Liver (tissue), 9 donors: ENCODE data around the gene CASZ1. TPM values are rescaled to one million over a fixed set of nuclear protein-coding genes. Genes with fewer than 3 reads are reported as not detected.

Experiments used
- DNase-seq: peaks from one replicate; pipeline ENCODE4 v3.0.0-alpha.2; 2017; ENCODE audit warnings: low spot score
- H3K27ac ChIP-seq, 2 donors: one replicate each; pipeline ENCODE4 v1.7.0; 2013; ENCODE audit warnings: inconsistent platforms in 2 of 2, low read length in 2 of 2, control low read depth in 1 of 2, low read depth in 1 of 2, mild to moderate bottlenecking in 1 of 2
- H3K27me3 ChIP-seq, 4 donors: one replicate each; pipeline versions ENCODE4 v1.6.1 to v1.7.0; 2013; ENCODE audit warnings: low read length in 3 of 4, inconsistent platforms in 1 of 4, mild to moderate bottlenecking in 1 of 4, moderate library complexity in 1 of 4; ENCODE audit not compliant: control insufficient read depth in 4 of 4, insufficient read depth in 4 of 4
- H3K36me3 ChIP-seq, 4 donors: one replicate each; pipeline versions ENCODE4 v1.6.1 to v1.7.0; 2013; ENCODE audit warnings: low read length in 3 of 4, mild to moderate bottlenecking in 3 of 4, low read depth in 1 of 4, moderate library complexity in 1 of 4; ENCODE audit not compliant: control insufficient read depth in 4 of 4, insufficient read depth in 3 of 4
- H3K4me1 ChIP-seq, 4 donors: one replicate each; pipeline versions ENCODE4 v1.6.1 to v1.7.0; 2013; ENCODE audit warnings: low read length in 3 of 4, mild to moderate bottlenecking in 3 of 4, moderate library complexity in 1 of 4; ENCODE audit not compliant: control insufficient read depth in 4 of 4, insufficient read depth in 4 of 4
- H3K4me3 ChIP-seq, 3 donors: one replicate each; pipeline versions ENCODE4 v1.6.1 to v1.7.0; 2013; ENCODE audit warnings: low read length in 3 of 3, control low read depth in 1 of 3, low read depth in 1 of 3, mild to moderate bottlenecking in 1 of 3
- H3K9ac ChIP-seq, 2 donors: one replicate each; pipeline ENCODE4 v1.7.0; 2013; ENCODE audit warnings: low read length in 2 of 2, mild to moderate bottlenecking in 2 of 2, moderate library complexity in 2 of 2, control low read depth in 1 of 2, low read depth in 1 of 2
- H3K9me3 ChIP-seq, 4 donors: one replicate each; pipeline versions ENCODE4 v1.6.1 to v1.7.0; 2013; ENCODE audit warnings: low read length in 3 of 4; ENCODE audit not compliant: control insufficient read depth in 4 of 4
- EGR1 ChIP-seq, 2 donors: IDR thresholded peaks; 2 replicates each; pipeline ENCODE4 v1.6.1; 2016 to 2018; ENCODE audit warnings: antibody characterized with exemption in 2 of 2, low read depth in 2 of 2
- FOXA1 ChIP-seq: IDR thresholded peaks from 2 replicates; pipeline ENCODE4 v1.6.1; 2016; ENCODE audit warnings: antibody characterized with exemption
- FOXA2 ChIP-seq: IDR thresholded peaks from 2 replicates; pipeline ENCODE4 v1.6.1; 2016; ENCODE audit warnings: antibody characterized with exemption
- GABPA ChIP-seq, 2 donors: IDR thresholded peaks in 1 of 2; conservative IDR thresholded peaks in 1 of 2; 2 replicates each; pipeline ENCODE4 v1.6.1; 2016; ENCODE audit warnings: antibody characterized with exemption in 2 of 2, mild to moderate bottlenecking in 1 of 2, moderate library complexity in 1 of 2
- HNF4A ChIP-seq, 2 donors: conservative IDR thresholded peaks; 2 replicates each; pipeline ENCODE4 v1.6.1; 2016; ENCODE audit warnings: antibody characterized with exemption in 2 of 2, mild to moderate bottlenecking in 2 of 2
- HNF4G ChIP-seq: IDR thresholded peaks from 2 replicates; pipeline ENCODE4 v1.6.1; 2016; ENCODE audit warnings: antibody characterized with exemption
- JUND ChIP-seq, 2 donors: IDR thresholded peaks; 2 replicates each; pipeline ENCODE4 v1.6.1; 2016; ENCODE audit warnings: antibody characterized with exemption in 2 of 2
- NR2F2 ChIP-seq: IDR thresholded peaks from 2 replicates; pipeline ENCODE4 v1.6.1; 2016; ENCODE audit warnings: antibody characterized with exemption
- RAD21 ChIP-seq, 2 donors: IDR thresholded peaks; 2 replicates each; pipeline ENCODE4 v1.6.1; 2016; ENCODE audit warnings: antibody characterized with exemption in 2 of 2, mild to moderate bottlenecking in 2 of 2
- RXRA ChIP-seq, 2 donors: IDR thresholded peaks; 2 replicates each; pipeline ENCODE4 v1.6.1; 2017 to 2018; ENCODE audit warnings: antibody characterized with exemption in 2 of 2, mild to moderate bottlenecking in 1 of 2
- SP1 ChIP-seq: IDR thresholded peaks from 2 replicates; pipeline ENCODE4 v1.6.1; 2018; ENCODE audit warnings: antibody characterized with exemption, mild to moderate bottlenecking
- TAF1 ChIP-seq: conservative IDR thresholded peaks from 2 replicates; pipeline ENCODE4 v1.6.1; 2016; ENCODE audit warnings: antibody characterized with exemption, mild to moderate bottlenecking
- YY1 ChIP-seq: IDR thresholded peaks from 2 replicates; pipeline ENCODE4 v1.6.1; 2016; ENCODE audit warnings: antibody characterized with exemption, mild to moderate bottlenecking
- WGBS: extraction: QIAGEN DNeasy Blood & Tissue Kit; methylation state at CpG from one replicate; pipeline ENCODE4 v1.1.7; 2013; 5-methylcytosine and 5-hydroxymethylcytosine counted together
- polyA plus RNA-seq, 2 donors: library from polyadenylated mRNA; stranded (reverse) in 1 of 2; unstranded in 1 of 2; fragments of 200-250 nt in 1 of 2; fragments of >200 nt in 1 of 2; fragmentation: Nextera tagmentation in 1 of 2; extraction: Ambion mirVana in 1 of 2; gene quantifications; one replicate each; pipeline versions ENCODE4 v1.2.1 to v1.2.3, GENCODE V29; 2013 to 2015
- total RNA-seq, 2 donors: library from RNA; depleted of rRNA; stranded (reverse); fragments of >200 nt; gene quantifications; one replicate each; pipeline ENCODE4 v1.2.3, GENCODE V29; 2014
- TF ChIP-seq, protein P1 (sequence below): IDR thresholded peaks from 2 replicates; pipeline ENCODE4 v1.6.1; 2016; ENCODE audit warnings: antibody characterized with exemption, mild to moderate bottlenecking
- TF ChIP-seq, protein P2 (sequence below): IDR thresholded peaks from 2 replicates; pipeline ENCODE4 v1.6.1; 2016; ENCODE audit warnings: antibody characterized with exemption
- TF ChIP-seq, protein P3 (sequence below): fragments of 150-350 bp; IDR thresholded peaks from 2 replicates; pipeline ENCODE4 v1.5.1; 2017; ENCODE audit warnings: improper control_type of control experiment, low read depth, low read length; ENCODE audit not compliant: missing input control
- TF ChIP-seq, protein P4 (sequence below): IDR thresholded peaks from 2 replicates; pipeline ENCODE4 v1.6.1; 2016; ENCODE audit warnings: antibody characterized with exemption
- TF ChIP-seq, protein P5 (sequence below): IDR thresholded peaks from 2 replicates; pipeline ENCODE4 v1.6.1; 2016; ENCODE audit warnings: antibody characterized with exemption
- donor health status: healthy.
- donor health status: healthy.
- donor health status: healthy.
- donor health status: healthy.
- donor health status: healthy.

The CASZ1 gene
- total and polyA plus RNA-seq, 4 donors: 1.0 to 3.5 (median 1.9) TPM

DNA sequence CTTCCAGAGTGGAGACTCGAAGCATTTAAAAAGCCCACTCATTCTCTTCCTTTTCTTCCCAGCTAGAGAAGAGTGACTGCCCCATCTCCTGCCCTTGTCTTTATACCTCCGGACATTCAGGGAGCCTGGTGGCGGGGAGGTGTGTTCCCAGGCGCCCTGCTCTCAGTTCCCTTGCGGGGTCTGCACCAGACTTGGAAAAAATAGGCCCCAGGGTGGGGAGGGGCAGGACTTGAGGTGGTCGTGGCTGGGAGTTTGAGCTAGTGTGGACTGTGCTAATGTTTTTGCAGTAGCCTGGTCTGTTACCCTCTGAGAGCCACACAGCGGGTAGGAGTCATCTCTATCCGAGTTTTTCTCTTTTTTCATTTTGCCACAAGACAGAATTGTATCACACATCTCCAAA is 182.6 kb downstream of the CASZ1 start (continued):
- TF ChIP-seq, protein P1, sequence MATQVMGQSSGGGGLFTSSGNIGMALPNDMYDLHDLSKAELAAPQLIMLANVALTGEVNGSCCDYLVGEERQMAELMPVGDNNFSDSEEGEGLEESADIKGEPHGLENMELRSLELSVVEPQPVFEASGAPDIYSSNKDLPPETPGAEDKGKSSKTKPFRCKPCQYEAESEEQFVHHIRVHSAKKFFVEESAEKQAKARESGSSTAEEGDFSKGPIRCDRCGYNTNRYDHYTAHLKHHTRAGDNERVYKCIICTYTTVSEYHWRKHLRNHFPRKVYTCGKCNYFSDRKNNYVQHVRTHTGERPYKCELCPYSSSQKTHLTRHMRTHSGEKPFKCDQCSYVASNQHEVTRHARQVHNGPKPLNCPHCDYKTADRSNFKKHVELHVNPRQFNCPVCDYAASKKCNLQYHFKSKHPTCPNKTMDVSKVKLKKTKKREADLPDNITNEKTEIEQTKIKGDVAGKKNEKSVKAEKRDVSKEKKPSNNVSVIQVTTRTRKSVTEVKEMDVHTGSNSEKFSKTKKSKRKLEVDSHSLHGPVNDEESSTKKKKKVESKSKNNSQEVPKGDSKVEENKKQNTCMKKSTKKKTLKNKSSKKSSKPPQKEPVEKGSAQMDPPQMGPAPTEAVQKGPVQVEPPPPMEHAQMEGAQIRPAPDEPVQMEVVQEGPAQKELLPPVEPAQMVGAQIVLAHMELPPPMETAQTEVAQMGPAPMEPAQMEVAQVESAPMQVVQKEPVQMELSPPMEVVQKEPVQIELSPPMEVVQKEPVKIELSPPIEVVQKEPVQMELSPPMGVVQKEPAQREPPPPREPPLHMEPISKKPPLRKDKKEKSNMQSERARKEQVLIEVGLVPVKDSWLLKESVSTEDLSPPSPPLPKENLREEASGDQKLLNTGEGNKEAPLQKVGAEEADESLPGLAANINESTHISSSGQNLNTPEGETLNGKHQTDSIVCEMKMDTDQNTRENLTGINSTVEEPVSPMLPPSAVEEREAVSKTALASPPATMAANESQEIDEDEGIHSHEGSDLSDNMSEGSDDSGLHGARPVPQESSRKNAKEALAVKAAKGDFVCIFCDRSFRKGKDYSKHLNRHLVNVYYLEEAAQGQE: no peak
- no peak for TF ChIP-seq SP1

DNA sequence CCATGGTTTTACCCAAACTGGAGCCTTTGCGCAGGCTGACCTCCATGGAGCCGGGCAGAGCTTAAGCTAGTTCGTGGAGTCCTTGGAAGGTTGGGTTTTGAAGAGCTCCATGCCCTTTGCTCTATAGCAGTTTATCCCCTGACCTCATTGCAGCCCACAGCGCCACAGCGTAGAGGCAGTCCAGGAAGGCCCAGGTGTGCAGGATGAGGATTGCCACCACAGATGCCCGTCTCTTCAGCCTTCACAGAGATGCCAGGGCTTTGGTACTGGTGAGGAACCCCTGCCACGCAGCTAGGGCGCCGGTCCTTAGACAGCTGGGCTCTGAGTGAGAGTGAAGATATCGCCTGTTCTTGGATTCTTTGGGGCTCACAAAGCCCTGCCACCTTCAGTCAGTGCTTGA is 183.1 kb downstream of the CASZ1 start:
- no peak for TF ChIP-seq JUND (IDR thresholded peaks at IDR 0.05)
- TF ChIP-seq, protein P2, sequence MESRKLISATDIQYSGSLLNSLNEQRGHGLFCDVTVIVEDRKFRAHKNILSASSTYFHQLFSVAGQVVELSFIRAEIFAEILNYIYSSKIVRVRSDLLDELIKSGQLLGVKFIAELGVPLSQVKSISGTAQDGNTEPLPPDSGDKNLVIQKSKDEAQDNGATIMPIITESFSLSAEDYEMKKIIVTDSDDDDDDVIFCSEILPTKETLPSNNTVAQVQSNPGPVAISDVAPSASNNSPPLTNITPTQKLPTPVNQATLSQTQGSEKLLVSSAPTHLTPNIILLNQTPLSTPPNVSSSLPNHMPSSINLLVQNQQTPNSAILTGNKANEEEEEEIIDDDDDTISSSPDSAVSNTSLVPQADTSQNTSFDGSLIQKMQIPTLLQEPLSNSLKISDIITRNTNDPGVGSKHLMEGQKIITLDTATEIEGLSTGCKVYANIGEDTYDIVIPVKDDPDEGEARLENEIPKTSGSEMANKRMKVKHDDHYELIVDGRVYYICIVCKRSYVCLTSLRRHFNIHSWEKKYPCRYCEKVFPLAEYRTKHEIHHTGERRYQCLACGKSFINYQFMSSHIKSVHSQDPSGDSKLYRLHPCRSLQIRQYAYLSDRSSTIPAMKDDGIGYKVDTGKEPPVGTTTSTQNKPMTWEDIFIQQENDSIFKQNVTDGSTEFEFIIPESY: no peak
- TF ChIP-seq, protein P3, sequence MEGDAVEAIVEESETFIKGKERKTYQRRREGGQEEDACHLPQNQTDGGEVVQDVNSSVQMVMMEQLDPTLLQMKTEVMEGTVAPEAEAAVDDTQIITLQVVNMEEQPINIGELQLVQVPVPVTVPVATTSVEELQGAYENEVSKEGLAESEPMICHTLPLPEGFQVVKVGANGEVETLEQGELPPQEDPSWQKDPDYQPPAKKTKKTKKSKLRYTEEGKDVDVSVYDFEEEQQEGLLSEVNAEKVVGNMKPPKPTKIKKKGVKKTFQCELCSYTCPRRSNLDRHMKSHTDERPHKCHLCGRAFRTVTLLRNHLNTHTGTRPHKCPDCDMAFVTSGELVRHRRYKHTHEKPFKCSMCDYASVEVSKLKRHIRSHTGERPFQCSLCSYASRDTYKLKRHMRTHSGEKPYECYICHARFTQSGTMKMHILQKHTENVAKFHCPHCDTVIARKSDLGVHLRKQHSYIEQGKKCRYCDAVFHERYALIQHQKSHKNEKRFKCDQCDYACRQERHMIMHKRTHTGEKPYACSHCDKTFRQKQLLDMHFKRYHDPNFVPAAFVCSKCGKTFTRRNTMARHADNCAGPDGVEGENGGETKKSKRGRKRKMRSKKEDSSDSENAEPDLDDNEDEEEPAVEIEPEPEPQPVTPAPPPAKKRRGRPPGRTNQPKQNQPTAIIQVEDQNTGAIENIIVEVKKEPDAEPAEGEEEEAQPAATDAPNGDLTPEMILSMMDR: no peak
- no peak for TF ChIP-seq FOXA2
- no peak for TF ChIP-seq SP1
- TF ChIP-seq TAF1: no peak
- TF ChIP-seq HNF4G: no peak
- TF ChIP-seq, protein P4, sequence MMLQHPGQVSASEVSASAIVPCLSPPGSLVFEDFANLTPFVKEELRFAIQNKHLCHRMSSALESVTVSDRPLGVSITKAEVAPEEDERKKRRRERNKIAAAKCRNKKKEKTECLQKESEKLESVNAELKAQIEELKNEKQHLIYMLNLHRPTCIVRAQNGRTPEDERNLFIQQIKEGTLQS: no peak
- TF ChIP-seq RAD21 (IDR thresholded peaks at IDR 0.05): no peak
- TF ChIP-seq, protein P1: no peak
- TF ChIP-seq EGR1 (IDR thresholded peaks at IDR 0.05; ENCODE audit: low read depth in 2 of 2): no peak
- no peak for TF ChIP-seq HNF4A (conservative IDR thresholded peaks at IDR 0.05)
- TF ChIP-seq FOXA1: no peak
- TF ChIP-seq NR2F2: no peak
- TF ChIP-seq GABPA (IDR thresholded peaks at IDR 0.05 in 1 of 2, conservative IDR thresholded peaks at IDR 0.05 in 1 of 2): no peak
- TF ChIP-seq RXRA (IDR thresholded peaks at IDR 0.05): no peak
- TF ChIP-seq YY1: no peak
- TF ChIP-seq, protein P5, sequence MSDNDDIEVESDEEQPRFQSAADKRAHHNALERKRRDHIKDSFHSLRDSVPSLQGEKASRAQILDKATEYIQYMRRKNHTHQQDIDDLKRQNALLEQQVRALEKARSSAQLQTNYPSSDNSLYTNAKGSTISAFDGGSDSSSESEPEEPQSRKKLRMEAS: no peak
- WGBS: 97% methylated on average over 10 of the region's 10 CpGs
- H3K27ac ChIP-seq: no peak overlapping the region
- no peaks in the 10 kb centered on the region for H3K9me3 ChIP-seq
- peaks cover 0 to 5% (median 2%) of the 10 kb centered on the region in 4 donors for H3K36me3 ChIP-seq
- no peak overlapping the region for H3K4me3 ChIP-seq
- peaks cover 0 to 2% (median 0%) of the 10 kb centered on the region in 4 donors for H3K4me1 ChIP-seq
- no peak for DNase-seq
- no peaks in the 10 kb centered on the region for H3K27me3 ChIP-seq
- H3K9ac ChIP-seq: no peak overlapping the region
